ENCODE results near the gene CCDC195. TPM values are rescaled to one million over a fixed set of nuclear protein-coding genes. Genes with fewer than 3 reads are reported as not detected.

CCDC195 gene
- total RNA-seq, result not detected in 2 replicates

GRCh38 chr2:224716201-224716600, at the start of gene CCDC195:
Gene CCDC195 (minus strand): TSS chr2:224716365. CDS start chr2:224716365, 0 bp downstream.
- intact Hi-C loops (cut with micrococcal nuclease), result no loop called here

DNA sequence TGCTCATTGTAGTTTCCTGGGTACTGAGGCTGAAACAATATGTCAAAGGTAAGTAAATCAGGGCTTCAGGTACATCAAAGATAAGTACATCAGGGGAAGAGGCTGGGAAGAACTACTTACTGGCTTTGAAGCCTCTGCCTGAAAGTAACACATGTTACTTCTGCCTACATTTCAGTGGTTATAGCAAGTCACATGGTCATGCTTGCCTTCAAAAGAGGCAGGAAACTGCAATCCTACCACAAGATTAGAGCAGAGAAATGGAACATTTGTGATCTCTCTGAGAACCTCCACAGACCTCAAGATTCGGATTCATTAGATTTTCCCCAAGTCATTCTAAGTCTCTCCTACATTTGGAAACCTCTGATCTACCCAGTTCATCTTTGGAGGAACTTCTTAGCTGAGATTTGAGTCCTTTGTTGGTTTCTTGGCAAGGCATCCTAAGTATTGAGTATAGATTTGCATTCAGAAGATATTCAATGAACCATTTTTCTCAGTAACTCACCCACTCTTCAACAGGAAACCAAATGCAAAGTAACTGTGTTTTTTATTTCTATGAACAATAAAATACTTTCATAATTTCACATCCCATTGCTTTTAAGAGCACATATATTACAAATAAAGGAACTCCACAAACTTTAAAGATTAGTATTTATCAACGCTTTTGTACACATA, 48.5 kb upstream of the CCDC195 start:
- intact Hi-C loops (cut with micrococcal nuclease), result no loop called here

- intact Hi-C loops (cut with micrococcal nuclease), result no loop called here
Measured at GRCh38 chr2:224757934-224758548, 41.9 kb upstream of the CCDC195 start.

DNA sequence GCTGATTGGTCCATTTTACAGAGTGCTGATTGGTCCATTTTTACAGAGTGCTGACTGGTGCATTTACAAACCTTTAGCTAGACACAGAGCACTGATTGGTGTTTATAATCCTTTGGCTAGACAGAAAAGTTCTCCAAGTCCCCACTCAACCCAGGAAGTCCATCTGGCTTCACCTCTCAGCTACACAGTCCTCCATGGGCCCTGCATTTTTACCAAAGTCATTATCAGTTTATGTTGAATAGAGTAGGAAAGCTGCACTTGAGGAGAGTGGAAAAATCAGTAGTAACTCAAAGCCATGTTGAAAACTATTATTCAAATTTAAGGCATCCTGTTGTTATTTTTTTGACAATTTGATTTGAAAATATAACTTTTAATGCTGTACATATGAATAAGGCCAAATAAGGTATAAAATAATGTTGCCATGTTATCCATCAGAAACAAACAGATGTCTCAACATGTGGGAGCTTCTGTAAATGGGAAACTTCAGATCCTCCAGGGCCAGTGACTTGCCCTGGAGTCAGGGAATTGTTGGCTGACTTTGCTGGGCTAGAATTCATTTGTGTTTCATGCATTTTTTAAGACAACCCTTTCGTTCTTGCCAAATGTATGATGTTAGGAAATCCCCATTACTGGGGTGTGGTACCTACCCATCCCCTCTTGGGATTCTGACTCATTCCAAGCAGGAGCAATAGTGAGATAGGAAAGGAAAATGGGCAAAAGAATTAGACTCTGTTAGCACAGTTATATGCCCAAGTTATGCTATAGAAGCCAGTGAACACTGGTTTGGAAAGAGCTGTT, 37.8 kb upstream of the CCDC195 start:
- intact Hi-C loops (cut with micrococcal nuclease), result no loop called here

DNA sequence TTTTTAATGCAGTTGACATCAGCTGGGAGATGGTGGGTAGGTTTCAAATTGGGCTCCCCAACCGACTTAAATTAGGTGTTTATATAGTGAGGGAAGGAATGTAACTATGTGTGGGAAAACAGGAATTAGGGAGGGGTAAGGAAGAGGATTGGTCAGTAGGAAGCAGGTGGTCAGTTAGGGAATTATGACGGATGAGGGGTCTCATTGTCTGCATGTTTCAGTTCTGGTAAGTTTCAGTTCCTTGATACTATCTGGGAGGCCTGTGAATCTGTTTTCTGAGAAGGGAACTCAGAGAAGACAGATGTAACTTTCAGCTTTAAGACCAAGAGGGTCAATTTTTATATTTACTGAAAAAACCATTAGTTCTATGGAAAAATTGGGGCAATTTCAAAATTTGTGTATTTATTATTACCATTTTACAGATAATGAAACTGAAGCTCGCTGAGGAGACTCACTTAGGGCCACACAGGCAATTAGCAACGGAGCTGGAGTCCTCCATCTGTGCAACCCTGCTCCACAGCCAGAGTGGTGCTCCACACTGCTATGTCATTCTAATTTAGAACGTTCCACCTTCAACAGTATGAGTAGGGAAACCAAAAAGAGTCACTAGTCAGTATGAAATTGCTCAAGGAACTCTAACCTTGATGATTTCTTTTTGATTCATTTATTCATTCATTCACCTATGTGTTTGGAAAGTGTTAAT, 36.0 kb upstream of the CCDC195 start:
- intact Hi-C loops (cut with micrococcal nuclease), result no loop called here

DNA sequence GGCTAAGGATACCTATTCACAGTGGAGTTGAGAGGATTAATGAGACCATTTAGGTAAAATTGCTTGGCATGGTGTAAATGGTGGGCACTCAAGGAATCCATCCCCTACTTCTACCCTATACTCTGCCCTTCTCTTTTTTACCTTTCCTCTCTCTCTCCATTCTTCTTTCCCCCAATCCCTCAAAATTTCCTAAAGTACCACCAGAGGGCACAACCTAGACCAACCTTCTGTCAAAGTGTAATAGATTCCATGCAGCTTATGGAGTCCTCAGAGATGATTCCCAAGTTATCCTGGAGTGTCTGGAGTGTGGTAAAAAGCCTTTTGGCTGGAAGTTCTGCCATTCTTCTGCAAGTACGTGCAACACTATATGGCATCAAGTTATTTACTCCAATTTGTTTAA, 33.0 kb upstream of the CCDC195 start:
- intact Hi-C loops (cut with micrococcal nuclease), result no loop called here

DNA sequence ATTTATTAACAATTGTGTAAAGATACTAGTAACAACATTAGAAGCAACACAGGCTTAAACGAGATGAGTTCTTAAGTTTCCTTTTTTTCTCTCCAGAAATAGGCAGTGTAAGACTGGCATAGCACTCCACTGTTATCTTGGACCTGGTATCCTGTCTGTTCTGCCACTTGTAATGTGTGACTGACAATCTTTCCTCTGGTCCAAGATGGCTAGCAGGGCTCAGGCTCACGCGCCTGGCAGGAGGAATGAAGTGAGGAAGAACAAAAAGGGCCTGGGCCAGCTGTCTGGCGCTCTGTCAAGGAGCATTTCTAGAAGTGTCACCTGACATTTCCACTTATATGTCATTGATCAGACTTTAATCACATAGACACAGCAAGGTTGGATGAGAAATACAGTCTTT, 31.6 kb upstream of the CCDC195 start:
- intact Hi-C loops (cut with micrococcal nuclease), result no loop called here

GRCh38 chr2:224736227-224736626, 20.1 kb upstream of the CCDC195 start:
- intact Hi-C loops (cut with micrococcal nuclease), result no loop called here

DNA sequence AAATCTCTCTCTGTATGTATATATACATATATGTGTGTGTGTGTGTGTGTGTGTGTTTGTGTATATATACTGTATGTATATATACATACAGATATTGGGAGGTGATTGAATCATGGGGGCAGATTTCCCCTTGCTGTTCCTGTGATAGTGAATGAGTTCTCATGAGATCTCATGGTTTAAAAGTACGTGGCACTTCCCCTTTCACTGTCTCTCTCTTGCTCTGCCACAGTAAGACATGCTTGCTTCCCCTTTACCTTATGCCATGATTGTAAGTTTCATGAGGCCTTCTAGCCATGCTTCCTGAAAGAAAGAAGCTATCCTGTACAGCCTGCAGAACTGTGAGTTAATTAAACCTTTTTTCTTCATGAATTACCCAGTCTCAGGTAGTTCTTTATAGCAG, 18.8 kb upstream of the CCDC195 start:
- intact Hi-C loops (cut with micrococcal nuclease), result no loop called here

DNA sequence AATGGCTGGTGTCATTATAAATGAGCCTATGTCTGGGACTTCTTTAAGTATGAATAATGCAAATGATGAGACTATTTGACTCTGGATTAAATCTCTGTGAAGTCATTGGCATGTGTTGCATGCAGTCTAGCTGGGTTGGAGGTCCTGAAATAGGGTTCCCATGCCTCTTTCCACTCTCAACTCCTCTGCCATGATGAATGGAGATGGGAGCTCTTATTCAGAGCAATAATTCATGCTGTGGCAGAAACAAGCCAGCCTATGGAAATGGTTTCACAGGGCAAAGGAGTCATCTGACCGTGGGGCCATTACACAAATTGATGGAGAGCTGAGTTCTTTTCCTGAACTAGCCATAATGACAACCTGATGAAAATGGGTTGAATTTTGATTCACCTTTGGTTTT, 15.5 kb upstream of the CCDC195 start:
- intact Hi-C loops (cut with micrococcal nuclease), result no loop called here

DNA sequence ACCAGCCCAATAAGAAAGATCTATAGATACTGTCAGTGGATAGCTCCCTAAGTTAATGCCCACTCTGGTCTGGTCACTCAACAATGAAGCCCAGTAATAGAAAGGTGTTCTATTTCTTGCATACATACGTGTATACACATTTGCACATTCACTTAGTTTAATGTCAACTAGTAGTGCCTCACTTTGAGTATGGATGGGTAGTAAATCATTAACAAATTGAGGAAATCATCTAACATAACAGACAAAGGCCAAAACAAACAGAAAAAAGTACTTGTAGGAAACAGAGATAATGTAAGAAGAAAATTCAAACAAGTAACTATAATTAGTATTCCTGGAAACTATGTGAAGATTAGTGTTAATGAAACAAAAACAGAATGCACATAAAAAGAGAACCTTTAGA, 13.3 kb upstream of the CCDC195 start:
- intact Hi-C loops (cut with micrococcal nuclease), result no loop called here

- intact Hi-C loops (cut with micrococcal nuclease), result no loop called here
Measured at GRCh38 chr2:224724331-224724730, 8.2 kb upstream of the CCDC195 start.

GRCh38 chr2:224723586-224724217, 7.5 kb upstream of the CCDC195 start:
- intact Hi-C loops (cut with micrococcal nuclease), result no loop called here

DNA sequence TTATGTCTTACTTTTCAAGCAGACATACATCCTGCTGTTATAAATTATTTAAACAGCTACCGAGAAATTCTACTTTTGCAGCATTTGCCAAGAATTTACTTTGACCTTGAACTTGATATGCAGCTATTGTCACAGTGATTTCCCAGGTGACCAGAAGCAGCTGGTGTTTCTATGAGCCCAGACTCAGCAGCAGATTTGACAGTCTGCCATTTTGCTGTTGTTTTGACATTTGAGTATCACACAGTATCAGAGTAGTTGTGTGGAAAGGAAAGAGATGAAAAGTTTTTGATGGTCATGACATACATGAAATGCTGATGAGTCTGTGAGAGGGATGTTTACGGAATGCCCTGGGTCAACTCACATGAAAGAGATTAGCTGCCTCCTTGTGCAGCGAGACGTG, 6.6 kb upstream of the CCDC195 start:
- intact Hi-C loops (cut with micrococcal nuclease), result no loop called here

GRCh38 chr2:224722250-224722649, 6.1 kb upstream of the CCDC195 start:
- intact Hi-C loops (cut with micrococcal nuclease), result no loop called here

DNA sequence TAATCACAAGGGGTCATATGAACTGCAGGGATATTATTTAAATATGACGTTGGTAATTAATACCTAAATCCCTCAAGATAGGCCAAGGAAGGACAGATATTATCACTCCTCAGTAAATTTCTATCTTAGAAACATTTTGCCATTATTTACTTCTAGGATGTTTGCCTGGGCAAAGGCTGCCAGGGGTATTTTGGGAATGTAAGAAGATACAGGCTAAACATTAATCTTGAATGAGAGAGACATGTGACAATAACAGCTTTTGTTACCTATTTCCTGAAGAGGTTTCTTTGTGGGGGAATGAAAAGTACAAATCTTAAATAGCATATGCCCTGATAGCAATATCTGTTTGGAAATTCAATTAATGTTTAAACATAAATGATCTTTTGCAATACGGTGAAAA, 756 bp upstream of the CCDC195 start:
- intact Hi-C loops (cut with micrococcal nuclease), result no loop called here

DNA sequence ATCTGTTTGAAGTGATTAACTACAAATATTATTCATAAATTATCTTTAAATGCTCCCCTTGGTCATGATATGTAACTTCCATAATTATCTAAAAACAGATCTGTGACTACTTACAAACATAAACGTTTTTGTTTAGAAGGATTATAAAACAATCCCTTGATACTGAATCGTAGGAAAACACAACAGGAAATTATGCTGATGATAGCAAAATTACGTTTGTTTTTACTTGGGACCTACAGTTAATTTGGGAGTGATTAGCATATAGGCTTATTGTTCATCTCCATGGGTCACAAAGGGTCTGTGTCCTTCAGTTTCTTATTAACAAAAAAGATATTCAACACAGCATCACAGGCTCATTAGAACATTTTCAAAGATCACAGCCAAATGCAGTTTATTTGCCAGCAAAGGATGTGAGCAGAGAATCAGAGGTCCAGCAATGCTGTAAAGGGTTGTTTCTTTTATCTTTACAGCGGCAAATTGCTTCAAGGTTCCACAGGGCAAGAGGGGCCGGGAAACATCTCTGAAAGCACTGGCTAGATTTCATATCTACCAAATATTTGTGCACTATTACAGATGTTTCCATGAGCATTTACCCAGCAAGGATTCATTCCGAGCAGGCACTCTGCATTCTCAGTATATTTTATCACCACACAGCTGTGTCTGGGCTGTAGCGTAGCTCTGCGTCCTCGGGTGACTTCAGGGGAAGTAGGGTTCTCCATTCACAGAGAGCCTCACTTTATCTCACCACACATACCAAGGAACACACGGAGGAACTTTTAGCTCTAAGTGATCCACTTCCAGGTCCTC, 4.1 kb downstream of the CCDC195 start:
- intact Hi-C loops (cut with micrococcal nuclease), result loop anchor here (5.0 kb wide), 1 partner anchor 1480 kb away; no protein-coding TSS in a partner anchor

DNA sequence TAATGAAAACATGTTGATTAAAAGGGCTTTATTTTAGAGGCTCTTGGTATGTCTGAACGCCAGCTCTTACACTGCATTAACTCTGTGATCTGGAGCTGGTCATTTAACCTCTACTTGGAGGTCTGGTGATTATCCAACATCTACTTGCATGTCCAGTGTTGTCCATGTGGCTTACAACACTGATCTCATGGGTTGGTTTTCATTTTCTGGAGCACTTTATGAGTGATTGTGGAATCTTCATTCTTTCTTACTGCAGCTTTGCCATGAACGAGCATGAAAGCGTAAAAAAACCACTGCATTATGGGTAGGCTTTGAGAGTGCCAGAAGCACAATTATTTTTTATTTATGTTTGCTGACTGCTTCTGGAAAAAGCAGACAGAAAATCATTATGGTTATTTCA, 4.8 kb downstream of the CCDC195 start:
- intact Hi-C loops (cut with micrococcal nuclease), result loop anchor here (5.0 kb wide), 1 partner anchor 1481 kb away; no protein-coding TSS in a partner anchor

DNA sequence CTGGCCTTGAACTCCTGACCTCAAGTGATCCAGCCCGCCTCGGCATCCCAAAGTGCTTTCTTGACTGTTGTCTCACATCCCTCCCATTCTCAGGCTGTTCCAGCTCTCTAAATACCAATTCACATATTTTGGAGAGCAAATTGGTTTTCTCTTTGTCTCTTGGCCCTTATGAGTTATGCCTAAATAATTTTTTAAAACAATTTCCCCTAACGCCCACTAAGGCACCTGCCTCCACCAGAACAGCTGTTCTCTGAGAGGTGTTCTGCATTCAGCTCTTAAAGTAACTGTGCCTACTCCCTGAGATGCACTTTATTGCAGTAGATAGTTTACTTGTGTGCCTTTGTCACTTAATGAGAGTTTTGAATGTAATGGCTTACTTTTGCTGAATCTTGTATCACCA, 6.9 kb downstream of the CCDC195 start:
- intact Hi-C loops (cut with micrococcal nuclease), result no loop called here

DNA sequence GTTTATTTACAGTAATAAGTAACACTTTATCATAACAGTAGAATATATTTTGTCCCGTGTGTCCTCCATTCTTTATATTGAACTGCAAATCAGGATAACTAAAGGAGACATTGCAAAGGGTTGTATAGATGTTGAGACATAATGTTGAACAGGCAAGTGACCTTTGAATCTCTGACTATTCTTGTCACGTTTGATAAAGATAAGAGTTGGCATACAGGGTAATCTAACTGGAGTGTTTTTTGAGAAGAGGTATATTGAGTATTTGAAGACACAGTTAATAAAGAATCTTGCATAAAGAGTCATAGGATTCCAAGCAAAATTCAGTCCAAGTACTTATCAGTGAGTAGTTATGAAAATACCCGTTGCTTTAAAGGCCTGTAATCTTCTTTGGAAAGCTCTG, 21.7 kb downstream of the CCDC195 start:
- intact Hi-C loops (cut with micrococcal nuclease), result no loop called here
